Progenitor cell of endocrine pancreas (in vitro differentiated cells): ENCODE data around the gene GPX7. TPM values are rescaled to one million over a fixed set of nuclear protein-coding genes. Genes with fewer than 3 reads are reported as not detected.

Experiments used
- DNase-seq: peaks from one replicate; pipeline ENCODE4 v3.0.0; 2021; ENCODE audit warnings: low spot score; ENCODE audit not compliant: unreplicated experiment
- H3K27ac Mint-ChIP-seq: 2 replicates; pipeline ENCODE4 v1.8.0; 2021; ENCODE audit warnings: mild to moderate bottlenecking, moderate library complexity, mixed read lengths
- H3K27me3 Mint-ChIP-seq: 2 replicates; pipeline ENCODE4 v1.8.0; 2021; ENCODE audit warnings: mixed read lengths
- H3K36me3 Mint-ChIP-seq: 2 replicates; pipeline ENCODE4 v1.8.0; 2022; ENCODE audit warnings: mixed read lengths; ENCODE audit not compliant: insufficient read depth
- H3K4me1 Mint-ChIP-seq: 2 replicates; pipeline ENCODE4 v1.8.0; 2021; ENCODE audit warnings: low read depth, mixed read lengths
- H3K4me3 Mint-ChIP-seq: 2 replicates; pipeline ENCODE4 v1.8.0; 2021; ENCODE audit warnings: low read depth, mild to moderate bottlenecking, moderate library complexity, mixed read lengths
- H3K9me3 Mint-ChIP-seq: 2 replicates; pipeline ENCODE4 v1.8.0; 2021; ENCODE audit warnings: low read depth, mixed read lengths
- CTCF ChIP-seq: fragments of 200-600 bp; sonication (generic); IDR thresholded peaks from one replicate; pipeline ENCODE4 v1.5.0; 2021; ENCODE audit warnings: antibody characterized with exemption, mild to moderate bottlenecking; ENCODE audit not compliant: unreplicated experiment
- total RNA-seq: library from RNA; stranded (reverse); gene quantifications from 2 replicates; pipeline ENCODE4 v1.2.1, GENCODE V29; 2021

GPX7 gene
- total RNA-seq, 1 donor from 2014 or later, result 26.7 TPM

- TF ChIP-seq CTCF, result no peak
- H3K36me3 Mint-ChIP-seq, result peaks cover 2% of the 10 kb centered on the region
- H3K27ac Mint-ChIP-seq, result peak overlapping the region; percentile 56
- H3K4me1 Mint-ChIP-seq, result peaks cover 8% of the 10 kb centered on the region
- peak overlapping the region; percentile 72 for H3K4me3 Mint-ChIP-seq
- H3K9me3 Mint-ChIP-seq, result peaks cover 3% of the 10 kb centered on the region
- peaks cover 30% of the 10 kb centered on the region for H3K27me3 Mint-ChIP-seq
- no peak for DNase-seq
Observed at GRCh38 chr1:52601519-52601918, 652 bp upstream of the GPX7 start.

GRCh38 chr1:52602856-52603600, 857 bp downstream of the GPX7 start:
- DNase-seq, result no peak
- TF ChIP-seq CTCF, result no peak
- peaks cover 11% of the 10 kb centered on the region for H3K4me1 Mint-ChIP-seq
- peaks cover 12% of the 10 kb centered on the region for H3K36me3 Mint-ChIP-seq
- peaks cover 3% of the 10 kb centered on the region for H3K9me3 Mint-ChIP-seq
- H3K27me3 Mint-ChIP-seq, result peaks cover 29% of the 10 kb centered on the region
- H3K27ac Mint-ChIP-seq, result peak overlapping the region; percentile 63
- H3K4me3 Mint-ChIP-seq, result peak overlapping the region; percentile 73

GRCh38 chr1:52603630-52604029, 1.5 kb downstream of the GPX7 start:
- TF ChIP-seq CTCF, result no peak
- H3K4me1 Mint-ChIP-seq, result peaks cover 11% of the 10 kb centered on the region
- no peak overlapping the region for H3K27ac Mint-ChIP-seq
- H3K9me3 Mint-ChIP-seq, result peaks cover 3% of the 10 kb centered on the region
- peak overlapping the region; percentile 73 for H3K4me3 Mint-ChIP-seq
- peaks cover 12% of the 10 kb centered on the region for H3K36me3 Mint-ChIP-seq
- peaks cover 27% of the 10 kb centered on the region for H3K27me3 Mint-ChIP-seq
- DNase-seq, result no peak

- DNase-seq, result no peak
- no peak overlapping the region for H3K27ac Mint-ChIP-seq
- no peak overlapping the region for H3K4me3 Mint-ChIP-seq
- H3K36me3 Mint-ChIP-seq, result peaks cover 13% of the 10 kb centered on the region
- H3K9me3 Mint-ChIP-seq, result no peaks in the 10 kb centered on the region
- peaks cover 11% of the 10 kb centered on the region for H3K4me1 Mint-ChIP-seq
- H3K27me3 Mint-ChIP-seq, result peaks cover 27% of the 10 kb centered on the region
- no peak for TF ChIP-seq CTCF
Observed at GRCh38 chr1:52604063-52604770, 2.0 kb downstream of the GPX7 start.

- no peak overlapping the region for H3K27ac Mint-ChIP-seq
- H3K4me3 Mint-ChIP-seq, result no peak overlapping the region
- peaks cover 28% of the 10 kb centered on the region for H3K27me3 Mint-ChIP-seq
- DNase-seq, result no peak
- peaks cover 17% of the 10 kb centered on the region for H3K4me1 Mint-ChIP-seq
- no peak for TF ChIP-seq CTCF
- H3K9me3 Mint-ChIP-seq, result no peaks in the 10 kb centered on the region
- H3K36me3 Mint-ChIP-seq, result peaks cover 1% of the 10 kb centered on the region
Observed at GRCh38 chr1:52613636-52614373, 11.6 kb downstream of the GPX7 start.
